Right lobe of liver (tissue), 6 donors: Measurements from ENCODE around the gene WNT5B. TPM values are rescaled to one million over a fixed set of nuclear protein-coding genes. Genes with fewer than 3 reads are reported as not detected.

Experiments
- ATAC-seq, 4 donors: fragments of 200-7000 bp; cut with Tn5 transposase; one replicate each; pipeline ENCODE4 v1.9.1; 2020; ENCODE audit warnings: mild to moderate bottlenecking in 4 of 4, moderate library complexity in 4 of 4
- DNase-seq, 3 donors: peaks; one replicate each; pipeline ENCODE4 v3.0.0-alpha.2; 2020
- H3K27ac ChIP-seq, 3 donors: fragments of 200-600 bp; one replicate each; pipeline ENCODE4 v1.8.0; 2022
- H3K27me3 ChIP-seq, 2 donors: fragments of 200-600 bp; one replicate each; pipeline ENCODE4 v1.8.0; 2022
- H3K36me3 ChIP-seq, 4 donors: fragments of 200-600 bp; sonication (generic) in 1 of 4; one replicate each; pipeline versions ENCODE4 v1.5.1 to v1.8.0; 2017 to 2022; ENCODE audit warnings: control low read depth in 1 of 4
- H3K4me1 ChIP-seq, 4 donors: fragments of 200-600 bp; sonication (generic) in 1 of 4; one replicate each; pipeline versions ENCODE4 v1.5.1 to v1.8.0; 2017 to 2022; ENCODE audit warnings: control low read depth in 1 of 4
- H3K4me3 ChIP-seq, 3 donors: fragments of 200-600 bp; one replicate each; pipeline ENCODE4 v1.8.0; 2022
- H3K9me3 ChIP-seq, 4 donors: fragments of 200-600 bp; sonication (generic) in 1 of 4; one replicate each; pipeline versions ENCODE4 v1.5.1 to v1.8.0; 2017 to 2022; ENCODE audit warnings: control low read depth in 1 of 4
- CTCF ChIP-seq, 4 donors: fragments of 200-600 bp in 3 of 4; fragments of 450-650 bp in 1 of 4; IDR thresholded peaks; one replicate each; pipeline versions ENCODE4 v1.5.1 to v1.8.0; 2016 to 2022; ENCODE audit warnings: antibody characterized with exemption in 4 of 4, mild to moderate bottlenecking in 2 of 4
- POLR2A ChIP-seq: fragments of 450-650 bp; IDR thresholded peaks from one replicate; pipeline ENCODE4 v1.6.1; 2017; ENCODE audit warnings: antibody characterized with exemption, mild to moderate bottlenecking
- WGBS: methylation state at CpG from one replicate; pipeline ENCODE4 v1.1.6; 2018; ENCODE audit warnings: low coverage, low lambda C conversion rate; ENCODE audit not compliant: insufficient coverage; ENCODE audit errors: missing lambda C conversion rate; 5-methylcytosine and 5-hydroxymethylcytosine counted together
- intact Hi-C, 2 donors: fragments of 100-400 bp; cut with DNase I; formaldehyde crosslinking; loops; one replicate each; pipeline versions ENCODE4 v1.11.2 to v1.14.1; 2022
- total RNA-seq, 6 experiments: library from RNA; depleted of rRNA in 2 of 6; stranded (reverse); fragments of >200 nt in 2 of 6; fragmentation: NEBNext Ultra II Directional in 3 of 6; extraction: Animal tissue kit (Norgen Biotek cat#: 25700) in 3 of 6; gene quantifications; one replicate each; pipeline versions ENCODE4 v1.1.0 to v1.2.4, GENCODE V29; 2016 to 2023
- donor health status: DM: no; HTN: yes; CAD: no.
- donor health status: DM: no; HTN: no; CAD: no.
- donor health status: DM: no; HTN: no; CAD: no.
- donor health status: DM: no; HTN: yes; CAD: no.
- donor health status: DM: no; HTN: yes; CAD: no.

The WNT5B gene
- total RNA-seq, 6 experiments from 2014 or later = 0.43 to 8.1 (median 1.5) TPM

GRCh38 chr12:1614360-1614759 is 14.7 kb upstream of the WNT5B start:
- no peak for ATAC-seq
- no peak overlapping the region for H3K4me3 ChIP-seq
- no peak overlapping the region for H3K27ac ChIP-seq
- no peak for DNase-seq
- TF ChIP-seq POLR2A = no peak
- no peaks in the 10 kb centered on the region for H3K9me3 ChIP-seq
- 95% methylated on average over 3 of the region's 6 CpGs for WGBS
- intact Hi-C loops = no loop called here
- no peaks in the 10 kb centered on the region for H3K27me3 ChIP-seq
- peaks cover 0 to 28% (median 0%) of the 10 kb centered on the region in 4 donors for H3K4me1 ChIP-seq
- H3K36me3 ChIP-seq = no peaks in the 10 kb centered on the region

- ATAC-seq = peak in 2 of 4 donors; percentile 7 to 14
- 60% methylated on average over 7 of the region's 16 CpGs for WGBS
- intact Hi-C loops = no loop called here
These were observed 12.6 kb upstream of the WNT5B start for GRCh38 chr12:1616233-1617066.

DNA sequence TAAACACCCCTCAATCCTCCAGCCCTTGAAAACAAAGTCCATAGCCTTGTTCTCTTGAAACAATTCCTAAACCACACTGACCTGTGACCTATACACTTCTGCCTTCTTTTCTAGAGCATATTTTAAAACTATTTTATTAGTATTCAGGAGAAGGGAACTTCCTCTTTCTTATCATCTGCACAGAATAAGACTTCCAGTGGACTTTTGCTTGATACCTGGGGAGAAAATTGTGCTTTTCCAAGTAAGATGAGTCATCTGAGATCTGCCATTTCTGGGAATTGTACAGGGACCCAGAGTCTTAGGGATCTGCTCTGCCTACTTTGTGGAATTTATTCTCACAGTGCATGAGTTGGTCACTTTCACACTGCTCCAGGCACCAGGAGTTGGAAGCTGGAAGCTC is 10.5 kb upstream of the WNT5B start:
- intact Hi-C loops = no loop called here
- Histone ChIP-seq H3K4me1 (no peaks in the 10 kb centered on the region), H3K4me3 (no peak overlapping the region), H3K27me3 (no peaks in the 10 kb centered on the region), H3K36me3 (no peaks in the 10 kb centered on the region), H3K9me3 (no peaks in the 10 kb centered on the region), H3K27ac (no peak overlapping the region)
- ATAC-seq (peak in 3 of 4 donors; percentile 14 to 50 (median 21)), DNase-seq (no peak)
- TF ChIP-seq POLR2A = no peak
- TF ChIP-seq CTCF (IDR thresholded peaks at IDR 0.05) = no peak

More at GRCh38 chr12:1616233-1617066, 12.6 kb upstream of the WNT5B start:
- H3K27me3 ChIP-seq = no peaks in the 10 kb centered on the region
- DNase-seq = no peak
- H3K4me1 ChIP-seq = peaks cover 0 to 8% (median 0%) of the 10 kb centered on the region in 4 donors
- TF ChIP-seq POLR2A (no peak), CTCF (IDR thresholded peaks at IDR 0.05) (no peak)
- no peak overlapping the region for H3K27ac ChIP-seq
- H3K9me3 ChIP-seq = no peaks in the 10 kb centered on the region
- H3K4me3 ChIP-seq = no peak overlapping the region
- no peaks in the 10 kb centered on the region for H3K36me3 ChIP-seq

GRCh38 chr12:1619159-1619558 is 9.9 kb upstream of the WNT5B start:
- Histone ChIP-seq H3K36me3 (no peaks in the 10 kb centered on the region), H3K27ac (no peak overlapping the region), H3K9me3 (no peaks in the 10 kb centered on the region), H3K4me1 (no peaks in the 10 kb centered on the region), H3K4me3 (no peak overlapping the region), H3K27me3 (no peaks in the 10 kb centered on the region)
- no peak for DNase-seq
- ATAC-seq = no peak
- intact Hi-C loops = no loop called here
- WGBS = 77% methylated on average over 4 of the region's 4 CpGs
- TF ChIP-seq POLR2A = no peak
- no peak for TF ChIP-seq CTCF (IDR thresholded peaks at IDR 0.05)

GRCh38 chr12:1619587-1619986 is 9.4 kb upstream of the WNT5B start:
- Histone ChIP-seq H3K27me3 (no peaks in the 10 kb centered on the region), H3K4me3 (no peak overlapping the region), H3K27ac (no peak overlapping the region), H3K36me3 (no peaks in the 10 kb centered on the region), H3K9me3 (no peaks in the 10 kb centered on the region), H3K4me1 (no peaks in the 10 kb centered on the region)
- no peak for TF ChIP-seq CTCF (IDR thresholded peaks at IDR 0.05)
- TF ChIP-seq POLR2A = no peak
- WGBS = 46% methylated on average over 8 of the region's 8 CpGs
- DNase-seq (peak in 2 of 3 donors; percentile 58 to 70), ATAC-seq (peak; percentile 61 to 71 (median 70))
- intact Hi-C loops = no loop called here
